ENCODE data around the gene C6orf15.

Gene C6orf15

DNA sequence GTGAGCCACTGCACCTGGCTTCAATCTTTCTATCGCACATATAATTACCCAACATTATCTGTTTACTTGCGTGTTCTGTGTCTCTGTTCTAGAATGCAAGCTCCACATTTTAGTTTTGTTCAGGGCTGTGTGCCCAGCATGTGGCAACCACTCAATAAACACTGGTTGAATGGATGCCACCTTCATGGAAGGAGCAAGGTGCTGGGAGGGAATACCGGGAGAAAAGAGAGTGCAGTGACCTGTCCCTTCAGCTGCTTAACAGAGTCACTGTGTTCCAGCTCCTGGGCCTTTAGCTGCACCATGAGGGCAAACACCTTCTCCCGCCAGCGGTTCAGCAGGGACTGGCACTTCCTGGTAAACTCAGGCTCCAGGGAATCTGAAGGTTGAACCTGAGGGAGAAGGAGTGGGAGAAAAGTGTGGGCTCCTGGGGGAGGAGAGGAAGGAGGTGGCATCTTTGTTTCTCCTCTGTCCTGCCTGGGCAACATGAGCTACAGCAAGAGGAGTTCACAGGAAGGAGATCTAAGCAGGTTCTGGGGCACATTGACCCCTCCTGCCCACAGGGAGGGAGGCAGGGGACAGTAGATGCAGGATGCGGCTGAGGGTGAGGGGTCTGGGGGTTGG, 37.6 kb upstream of the C6orf15 start:
- Histone ChIP-seq H3K27ac (ENCODE audit: low read depth, low read length) (no peak overlapping the region), H3K9me3 (ENCODE audit: control insufficient read depth in 1 of 2, low read length in 2 of 2) (no peaks in the 10 kb centered on the region), H3K4me1 (ENCODE audit: control insufficient read depth in 1 of 2, insufficient read depth in 2 of 2, low read length in 2 of 2) (peaks cover 12 to 13% of the 10 kb centered on the region in 2 donors), H3K36me3 (ENCODE audit: control insufficient read depth in 1 of 2, insufficient read depth in 2 of 2, low read length in 2 of 2) (peaks cover 5 to 17% of the 10 kb centered on the region in 2 donors), H3K4me3 (ENCODE audit: low read depth in 1 of 2, low read length in 2 of 2) (no peak overlapping the region), H3K9ac (ENCODE audit: low read depth in 1 of 2, low read length in 2 of 2) (no peak overlapping the region), H3K27me3 (ENCODE audit: control insufficient read depth in 1 of 2, insufficient read depth in 2 of 2, low read length in 2 of 2) (no peaks in the 10 kb centered on the region)

DNA sequence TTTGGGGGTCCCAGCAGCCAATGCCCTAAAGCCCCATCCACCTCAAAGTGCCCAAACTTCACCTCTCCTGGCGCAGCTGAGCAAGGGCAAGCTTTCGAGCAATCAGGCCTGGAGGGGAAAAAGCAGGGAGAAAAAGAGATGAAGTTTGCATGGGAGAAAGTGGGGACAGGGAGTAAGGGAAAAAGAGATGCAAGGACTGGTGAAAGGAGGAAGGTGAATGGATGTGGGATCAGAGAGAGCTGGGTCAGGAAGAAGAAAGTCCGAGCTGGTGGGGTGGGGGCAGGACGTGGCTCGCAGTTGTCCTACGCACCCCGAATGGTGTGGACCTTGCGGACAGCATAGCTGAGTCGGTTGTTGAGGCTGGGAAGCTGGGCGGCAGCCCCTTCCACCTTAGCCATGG, 33.0 kb upstream of the C6orf15 start:
- peaks cover 5 to 13% of the 10 kb centered on the region in 2 donors for H3K36me3 ChIP-seq (ENCODE audit: control insufficient read depth in 1 of 2, insufficient read depth in 2 of 2, low read length in 2 of 2)
- peak overlapping the region; percentile 39 to 52 for H3K9ac ChIP-seq (ENCODE audit: low read depth in 1 of 2, low read length in 2 of 2)
- peaks cover 27 to 29% of the 10 kb centered on the region in 2 donors for H3K4me1 ChIP-seq (ENCODE audit: control insufficient read depth in 1 of 2, insufficient read depth in 2 of 2, low read length in 2 of 2)
- H3K27ac ChIP-seq (ENCODE audit: low read depth, low read length) = peak overlapping the region; percentile 30
- H3K9me3 ChIP-seq (ENCODE audit: control insufficient read depth in 1 of 2, low read length in 2 of 2) = no peaks in the 10 kb centered on the region
- no peaks in the 10 kb centered on the region for H3K27me3 ChIP-seq (ENCODE audit: control insufficient read depth in 1 of 2, insufficient read depth in 2 of 2, low read length in 2 of 2)
- H3K4me3 ChIP-seq (ENCODE audit: low read depth in 1 of 2, low read length in 2 of 2) = peak overlapping the region; percentile 51 to 60

DNA sequence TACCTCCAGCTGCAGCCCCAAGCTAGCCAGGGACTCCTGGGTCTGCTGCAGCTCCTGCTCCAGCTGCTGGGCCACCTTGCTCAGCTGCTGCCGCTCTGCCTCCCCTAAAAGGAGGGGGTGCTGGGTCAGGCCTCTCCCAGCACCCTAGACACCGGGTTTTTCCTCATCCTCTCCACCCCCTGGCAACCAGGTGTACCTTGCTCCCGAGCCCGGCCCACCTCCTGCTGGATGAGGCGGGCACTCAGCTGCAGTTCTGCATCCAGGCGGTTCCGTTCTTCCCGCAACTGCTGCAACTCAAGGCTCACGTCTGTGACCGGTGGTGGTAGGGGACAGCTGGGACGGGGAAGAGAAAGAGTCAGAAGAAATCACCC, 32.6 kb upstream of the C6orf15 start:
- no peaks in the 10 kb centered on the region for H3K27me3 ChIP-seq (ENCODE audit: control insufficient read depth in 1 of 2, insufficient read depth in 2 of 2, low read length in 2 of 2)
- peak overlapping the region; percentile 51 to 60 for H3K4me3 ChIP-seq (ENCODE audit: low read depth in 1 of 2, low read length in 2 of 2)
- H3K9ac ChIP-seq (ENCODE audit: low read depth in 1 of 2, low read length in 2 of 2) = peak overlapping the region; percentile 39 to 52
- H3K9me3 ChIP-seq (ENCODE audit: control insufficient read depth in 1 of 2, low read length in 2 of 2) = no peaks in the 10 kb centered on the region
- H3K27ac ChIP-seq (ENCODE audit: low read depth, low read length) = peak overlapping the region; percentile 67
- peaks cover 5 to 9% of the 10 kb centered on the region in 2 donors for H3K36me3 ChIP-seq (ENCODE audit: control insufficient read depth in 1 of 2, insufficient read depth in 2 of 2, low read length in 2 of 2)
- H3K4me1 ChIP-seq (ENCODE audit: control insufficient read depth in 1 of 2, insufficient read depth in 2 of 2, low read length in 2 of 2) = peaks cover 27 to 29% of the 10 kb centered on the region in 2 donors

DNA sequence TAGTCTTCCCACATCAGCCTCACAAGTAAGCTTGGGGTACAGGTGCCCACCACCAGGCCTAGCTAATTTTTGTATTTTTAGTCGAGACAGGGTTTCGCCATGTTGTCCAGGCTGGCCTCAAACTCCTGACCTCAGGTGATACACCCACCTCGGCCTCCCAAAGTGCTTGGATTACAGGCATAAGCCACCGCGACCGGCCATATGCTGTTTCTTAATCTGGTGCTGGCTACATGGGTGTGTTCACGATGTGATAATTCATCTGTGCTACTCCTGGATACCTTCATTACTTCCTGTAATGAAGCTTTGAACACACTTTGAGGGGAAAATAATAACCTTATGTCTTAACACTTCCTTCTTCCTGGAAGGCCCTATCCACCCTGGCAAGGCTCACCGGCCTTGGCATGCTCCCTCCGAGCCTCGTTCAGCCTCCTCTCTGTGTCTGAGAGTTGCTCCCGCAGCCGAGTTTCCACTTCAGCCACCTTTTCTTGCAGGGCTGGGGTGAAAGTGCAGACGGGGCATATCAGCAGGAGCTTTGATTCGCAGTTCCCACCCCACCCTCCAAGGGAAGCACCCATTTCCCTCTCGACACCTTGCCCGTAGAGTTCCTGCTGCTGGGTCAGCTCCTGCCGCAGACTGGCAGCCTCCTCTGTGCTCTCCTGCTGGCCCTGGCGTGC, 32.1 kb upstream of the C6orf15 start:
- peak overlapping the region; percentile 67 for H3K27ac ChIP-seq (ENCODE audit: low read depth, low read length)
- no peaks in the 10 kb centered on the region for H3K27me3 ChIP-seq (ENCODE audit: control insufficient read depth in 1 of 2, insufficient read depth in 2 of 2, low read length in 2 of 2)
- peak overlapping the region; percentile 51 to 60 for H3K4me3 ChIP-seq (ENCODE audit: low read depth in 1 of 2, low read length in 2 of 2)
- peaks cover 27 to 29% of the 10 kb centered on the region in 2 donors for H3K4me1 ChIP-seq (ENCODE audit: control insufficient read depth in 1 of 2, insufficient read depth in 2 of 2, low read length in 2 of 2)
- H3K9ac ChIP-seq (ENCODE audit: low read depth in 1 of 2, low read length in 2 of 2) = peak overlapping the region; percentile 39 to 52
- peaks cover 0 to 7% of the 10 kb centered on the region in 2 donors for H3K36me3 ChIP-seq (ENCODE audit: control insufficient read depth in 1 of 2, insufficient read depth in 2 of 2, low read length in 2 of 2)
- H3K9me3 ChIP-seq (ENCODE audit: control insufficient read depth in 1 of 2, low read length in 2 of 2) = no peaks in the 10 kb centered on the region

DNA sequence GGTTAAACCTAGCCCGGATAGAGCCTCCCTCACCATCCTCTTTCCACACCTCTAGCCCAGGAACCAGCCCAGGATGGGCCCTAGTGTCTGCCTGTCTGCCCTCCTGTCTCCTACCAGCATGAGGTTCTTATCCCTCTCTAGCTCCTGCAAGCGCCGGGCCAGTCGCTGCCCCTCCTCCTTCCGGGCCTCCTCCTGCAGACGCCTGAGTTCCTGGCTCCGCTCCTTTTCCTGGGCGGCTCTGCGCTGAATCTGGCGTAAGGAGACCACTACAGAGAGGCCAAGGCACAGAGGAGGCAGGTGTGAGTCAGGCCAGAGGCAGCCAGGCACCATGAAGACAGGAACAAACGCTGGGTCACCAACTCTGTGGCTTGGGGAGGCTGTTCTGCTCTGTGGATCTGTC, 30.8 kb upstream of the C6orf15 start:
- Histone ChIP-seq H3K4me1 (ENCODE audit: control insufficient read depth in 1 of 2, insufficient read depth in 2 of 2, low read length in 2 of 2) (peaks cover 27 to 29% of the 10 kb centered on the region in 2 donors), H3K9me3 (ENCODE audit: control insufficient read depth in 1 of 2, low read length in 2 of 2) (no peaks in the 10 kb centered on the region), H3K27me3 (ENCODE audit: control insufficient read depth in 1 of 2, insufficient read depth in 2 of 2, low read length in 2 of 2) (no peaks in the 10 kb centered on the region), H3K36me3 (ENCODE audit: control insufficient read depth in 1 of 2, insufficient read depth in 2 of 2, low read length in 2 of 2) (peaks cover 0 to 7% of the 10 kb centered on the region in 2 donors), H3K27ac (ENCODE audit: low read depth, low read length) (no peak overlapping the region), H3K4me3 (ENCODE audit: low read depth in 1 of 2, low read length in 2 of 2) (no peak overlapping the region), H3K9ac (ENCODE audit: low read depth in 1 of 2, low read length in 2 of 2) (peak overlapping the region; percentile 6 to 15)

DNA sequence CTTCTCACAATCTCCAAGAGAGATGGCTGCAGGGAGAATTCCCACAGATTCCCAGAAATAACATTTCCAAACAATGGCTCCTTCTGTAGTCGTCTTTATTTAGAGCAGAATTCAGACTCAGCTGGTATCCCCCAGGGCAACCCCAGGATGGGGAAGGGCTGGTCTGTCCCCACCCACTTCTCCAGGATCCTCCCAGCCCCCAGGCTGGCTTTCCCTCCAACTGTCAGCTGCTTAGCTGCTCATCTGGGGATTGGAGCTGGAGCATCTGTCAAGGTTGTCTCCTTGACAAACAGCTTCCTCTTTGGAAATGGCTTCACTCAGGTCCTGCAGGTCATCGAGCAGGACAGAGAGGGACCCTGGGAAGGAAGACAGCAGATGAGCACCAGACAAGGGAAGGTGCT, 30.0 kb upstream of the C6orf15 start:
- Histone ChIP-seq H3K36me3 (ENCODE audit: control insufficient read depth in 1 of 2, insufficient read depth in 2 of 2, low read length in 2 of 2) (peaks cover 0 to 7% of the 10 kb centered on the region in 2 donors), H3K27ac (ENCODE audit: low read depth, low read length) (no peak overlapping the region), H3K27me3 (ENCODE audit: control insufficient read depth in 1 of 2, insufficient read depth in 2 of 2, low read length in 2 of 2) (no peaks in the 10 kb centered on the region), H3K9ac (ENCODE audit: low read depth in 1 of 2, low read length in 2 of 2) (peak overlapping the region in 1 of 2 donors; percentile 6), H3K9me3 (ENCODE audit: control insufficient read depth in 1 of 2, low read length in 2 of 2) (no peaks in the 10 kb centered on the region), H3K4me3 (ENCODE audit: low read depth in 1 of 2, low read length in 2 of 2) (no peak overlapping the region), H3K4me1 (ENCODE audit: control insufficient read depth in 1 of 2, insufficient read depth in 2 of 2, low read length in 2 of 2) (peaks cover 27 to 34% of the 10 kb centered on the region in 2 donors)

DNA sequence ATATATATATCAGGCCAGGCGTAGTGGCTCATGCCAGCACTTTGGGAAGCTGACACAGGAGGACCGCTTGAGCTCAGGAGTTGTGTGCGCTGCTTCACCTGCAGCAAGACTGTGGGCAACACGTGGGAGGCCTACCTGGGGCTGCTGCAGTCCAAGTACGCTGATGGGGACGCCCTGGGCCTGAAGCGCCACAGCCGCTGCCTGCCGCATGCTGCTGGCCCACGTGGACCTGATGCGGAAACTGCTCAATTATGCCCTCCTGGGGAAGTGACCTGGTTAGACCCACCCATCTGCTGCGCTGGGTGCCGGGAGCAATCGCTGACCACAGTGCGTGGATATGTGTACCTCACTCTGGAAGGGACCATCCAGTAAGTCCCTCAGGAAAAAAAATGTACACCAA, 28.3 kb upstream of the C6orf15 start:
- H3K27me3 ChIP-seq (ENCODE audit: control insufficient read depth in 1 of 2, insufficient read depth in 2 of 2, low read length in 2 of 2) = no peaks in the 10 kb centered on the region
- H3K4me1 ChIP-seq (ENCODE audit: control insufficient read depth in 1 of 2, insufficient read depth in 2 of 2, low read length in 2 of 2) = peaks cover 20 to 29% of the 10 kb centered on the region in 2 donors
- no peak overlapping the region for H3K27ac ChIP-seq (ENCODE audit: low read depth, low read length)
- H3K36me3 ChIP-seq (ENCODE audit: control insufficient read depth in 1 of 2, insufficient read depth in 2 of 2, low read length in 2 of 2) = peaks cover 0 to 7% of the 10 kb centered on the region in 2 donors
- H3K9ac ChIP-seq (ENCODE audit: low read depth in 1 of 2, low read length in 2 of 2) = no peak overlapping the region
- H3K4me3 ChIP-seq (ENCODE audit: low read depth in 1 of 2, low read length in 2 of 2) = no peak overlapping the region
- no peaks in the 10 kb centered on the region for H3K9me3 ChIP-seq (ENCODE audit: control insufficient read depth in 1 of 2, low read length in 2 of 2)

DNA sequence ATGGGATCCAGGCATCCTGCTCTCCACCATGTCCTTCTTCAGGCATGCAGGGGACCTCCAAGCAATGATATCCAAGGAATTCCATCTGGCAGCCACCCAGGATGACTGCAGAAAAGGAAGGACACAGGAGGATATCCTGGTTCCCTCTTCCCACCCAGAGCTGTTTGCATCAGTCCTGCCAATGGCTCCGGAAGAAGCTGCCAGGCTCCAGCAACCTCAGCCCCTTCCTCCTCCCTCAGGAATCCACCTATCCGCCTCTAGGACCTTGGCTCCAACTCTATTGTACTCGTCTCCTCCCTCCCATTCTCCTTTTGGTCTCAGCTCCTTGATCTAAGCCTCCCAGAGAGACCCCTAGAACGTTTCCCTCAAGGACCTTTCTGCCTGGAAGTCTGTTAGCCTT, 27.2 kb upstream of the C6orf15 start:
- H3K9me3 ChIP-seq (ENCODE audit: control insufficient read depth in 1 of 2, low read length in 2 of 2) = no peaks in the 10 kb centered on the region
- H3K4me3 ChIP-seq (ENCODE audit: low read depth in 1 of 2, low read length in 2 of 2) = no peak overlapping the region
- peaks cover 15 to 22% of the 10 kb centered on the region in 2 donors for H3K4me1 ChIP-seq (ENCODE audit: control insufficient read depth in 1 of 2, insufficient read depth in 2 of 2, low read length in 2 of 2)
- peaks cover 0 to 7% of the 10 kb centered on the region in 2 donors for H3K36me3 ChIP-seq (ENCODE audit: control insufficient read depth in 1 of 2, insufficient read depth in 2 of 2, low read length in 2 of 2)
- no peak overlapping the region for H3K9ac ChIP-seq (ENCODE audit: low read depth in 1 of 2, low read length in 2 of 2)
- H3K27ac ChIP-seq (ENCODE audit: low read depth, low read length) = no peak overlapping the region
- no peaks in the 10 kb centered on the region for H3K27me3 ChIP-seq (ENCODE audit: control insufficient read depth in 1 of 2, insufficient read depth in 2 of 2, low read length in 2 of 2)

DNA sequence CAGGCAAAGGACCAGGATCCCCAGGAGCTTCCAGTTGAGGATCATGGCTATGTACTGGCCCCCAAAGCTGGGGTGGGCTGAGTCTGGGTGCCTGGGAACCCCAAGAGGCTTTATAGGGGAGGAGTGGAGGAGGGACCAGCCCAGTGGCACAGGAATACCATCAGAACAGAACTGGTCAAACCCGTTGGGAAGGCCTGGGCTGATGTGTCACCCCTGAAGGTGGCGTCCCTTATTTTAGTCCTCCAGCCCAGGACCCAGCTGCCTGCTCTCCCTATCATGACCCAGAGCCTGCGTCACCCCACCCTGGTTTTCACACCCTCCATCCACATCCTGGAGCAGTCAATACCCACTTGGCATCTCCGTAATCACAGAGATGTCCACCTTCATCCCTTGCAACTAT, 26.6 kb upstream of the C6orf15 start, which contains the start of gene PSORS1C2:
TSS of gene PSORS1C2 (minus strand) at position 85 of the 400 bp plus-strand sequence. CDS start at position 45, 40 bp downstream.
- Histone ChIP-seq H3K27ac (ENCODE audit: low read depth, low read length) (no peak within 1 kb of the TSS), H3K27me3 (ENCODE audit: control insufficient read depth in 1 of 2, insufficient read depth in 2 of 2, low read length in 2 of 2) (no peaks in the 10 kb centered on the region), H3K9me3 (ENCODE audit: control insufficient read depth in 1 of 2, low read length in 2 of 2) (no peaks in the 10 kb centered on the region), H3K4me1 (ENCODE audit: control insufficient read depth in 1 of 2, insufficient read depth in 2 of 2, low read length in 2 of 2) (peaks cover 12 to 20% of the 10 kb centered on the region in 2 donors), H3K9ac (ENCODE audit: low read depth in 1 of 2, low read length in 2 of 2) (peak within 1 kb of the TSS; percentile 53 to 60), H3K4me3 (ENCODE audit: low read depth in 1 of 2, low read length in 2 of 2) (peak within 1 kb of the TSS; percentile 37 to 70), H3K36me3 (ENCODE audit: control insufficient read depth in 1 of 2, insufficient read depth in 2 of 2, low read length in 2 of 2) (peaks cover 0 to 7% of the 10 kb centered on the region in 2 donors)

DNA sequence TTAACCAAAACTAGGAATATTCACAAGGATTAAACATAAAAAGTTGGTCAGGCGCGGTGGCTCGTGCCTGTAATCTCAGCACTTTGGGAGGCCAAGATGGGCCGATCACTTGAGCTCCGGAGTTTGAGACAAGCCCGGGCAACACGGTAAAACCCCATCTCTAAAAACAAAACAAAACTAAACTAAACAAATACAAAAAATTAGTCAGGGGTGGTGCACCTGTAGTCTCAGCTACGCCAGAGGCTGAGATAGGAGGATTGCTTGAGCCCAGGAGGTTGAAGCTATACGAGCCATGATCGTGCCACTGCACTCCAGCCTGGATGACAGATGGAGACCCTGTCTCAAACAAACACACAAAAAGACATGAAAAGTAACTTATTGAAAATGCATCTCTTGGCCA, 23.3 kb upstream of the C6orf15 start:
- Histone ChIP-seq H3K9me3 (ENCODE audit: control insufficient read depth in 1 of 2, low read length in 2 of 2) (no peaks in the 10 kb centered on the region), H3K27me3 (ENCODE audit: control insufficient read depth in 1 of 2, insufficient read depth in 2 of 2, low read length in 2 of 2) (no peaks in the 10 kb centered on the region), H3K4me1 (ENCODE audit: control insufficient read depth in 1 of 2, insufficient read depth in 2 of 2, low read length in 2 of 2) (peaks cover 0 to 6% of the 10 kb centered on the region in 2 donors), H3K4me3 (ENCODE audit: low read depth in 1 of 2, low read length in 2 of 2) (no peak overlapping the region), H3K27ac (ENCODE audit: low read depth, low read length) (no peak overlapping the region), H3K9ac (ENCODE audit: low read depth in 1 of 2, low read length in 2 of 2) (no peak overlapping the region), H3K36me3 (ENCODE audit: control insufficient read depth in 1 of 2, insufficient read depth in 2 of 2, low read length in 2 of 2) (no peaks in the 10 kb centered on the region)
